HFF-Myc (cell line): Measurements from ENCODE around the gene FNDC1.

ENCODE experiments used
- DNase-seq: peaks from one replicate; pipeline ENCODE4 v3.0.0-alpha.2; 2011; ENCODE audit warnings: low read depth; ENCODE audit errors: extremely low read depth
- H3K4me3 ChIP-seq: replicated peaks from 2 replicates; pipeline ENCODE4 v1.5.1; 2011; ENCODE audit warnings: low read depth, mild to moderate bottlenecking, control low read depth, low read length
- TF ChIP-seq, protein P1 (sequence below): IDR thresholded peaks from 2 replicates; pipeline ENCODE4 v1.5.1; 2012; ENCODE audit warnings: mild to moderate bottlenecking, low read depth, low read length, control low read depth; ENCODE audit errors: missing control alignments

Gene FNDC1

DNA sequence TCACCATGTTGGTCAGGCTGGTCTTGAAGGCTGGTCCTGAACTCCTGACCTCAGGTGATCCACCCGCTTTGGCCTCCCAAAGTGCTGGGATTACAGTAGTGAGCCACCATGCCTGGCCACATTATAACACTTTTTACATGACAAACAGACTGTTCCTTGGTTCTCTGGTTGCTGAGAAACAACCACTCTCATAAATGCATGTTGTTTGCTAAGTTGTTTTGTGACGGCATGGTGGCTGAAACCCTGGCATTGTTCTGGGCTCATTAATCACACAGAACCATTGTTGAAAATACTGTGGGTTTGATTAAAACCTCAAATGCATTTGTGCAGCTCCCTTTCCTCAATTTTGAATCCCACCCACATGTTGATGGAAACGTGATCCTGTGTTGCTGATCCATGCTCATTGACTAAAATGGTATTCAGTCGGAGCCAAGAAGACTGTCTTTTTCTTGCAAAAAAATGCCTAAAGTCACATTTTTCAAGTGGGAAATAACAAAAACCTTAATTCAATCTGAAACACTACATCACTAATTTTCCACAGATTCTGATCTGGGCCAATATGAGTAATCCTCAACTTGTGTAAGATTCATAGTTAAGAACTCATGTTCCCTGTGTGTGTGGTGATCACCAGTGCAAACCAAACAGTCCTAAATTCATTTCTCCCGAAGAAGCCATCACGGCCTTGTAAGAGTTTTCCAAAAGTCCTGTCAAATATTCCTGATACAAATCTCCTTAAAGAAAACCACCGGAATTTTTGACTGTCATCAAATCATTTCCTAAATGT, 132.8 kb downstream of the FNDC1 start:
- no peak overlapping the region for H3K4me3 ChIP-seq
- TF ChIP-seq, protein P1, sequence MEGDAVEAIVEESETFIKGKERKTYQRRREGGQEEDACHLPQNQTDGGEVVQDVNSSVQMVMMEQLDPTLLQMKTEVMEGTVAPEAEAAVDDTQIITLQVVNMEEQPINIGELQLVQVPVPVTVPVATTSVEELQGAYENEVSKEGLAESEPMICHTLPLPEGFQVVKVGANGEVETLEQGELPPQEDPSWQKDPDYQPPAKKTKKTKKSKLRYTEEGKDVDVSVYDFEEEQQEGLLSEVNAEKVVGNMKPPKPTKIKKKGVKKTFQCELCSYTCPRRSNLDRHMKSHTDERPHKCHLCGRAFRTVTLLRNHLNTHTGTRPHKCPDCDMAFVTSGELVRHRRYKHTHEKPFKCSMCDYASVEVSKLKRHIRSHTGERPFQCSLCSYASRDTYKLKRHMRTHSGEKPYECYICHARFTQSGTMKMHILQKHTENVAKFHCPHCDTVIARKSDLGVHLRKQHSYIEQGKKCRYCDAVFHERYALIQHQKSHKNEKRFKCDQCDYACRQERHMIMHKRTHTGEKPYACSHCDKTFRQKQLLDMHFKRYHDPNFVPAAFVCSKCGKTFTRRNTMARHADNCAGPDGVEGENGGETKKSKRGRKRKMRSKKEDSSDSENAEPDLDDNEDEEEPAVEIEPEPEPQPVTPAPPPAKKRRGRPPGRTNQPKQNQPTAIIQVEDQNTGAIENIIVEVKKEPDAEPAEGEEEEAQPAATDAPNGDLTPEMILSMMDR: no peak
- no peak for DNase-seq

DNA sequence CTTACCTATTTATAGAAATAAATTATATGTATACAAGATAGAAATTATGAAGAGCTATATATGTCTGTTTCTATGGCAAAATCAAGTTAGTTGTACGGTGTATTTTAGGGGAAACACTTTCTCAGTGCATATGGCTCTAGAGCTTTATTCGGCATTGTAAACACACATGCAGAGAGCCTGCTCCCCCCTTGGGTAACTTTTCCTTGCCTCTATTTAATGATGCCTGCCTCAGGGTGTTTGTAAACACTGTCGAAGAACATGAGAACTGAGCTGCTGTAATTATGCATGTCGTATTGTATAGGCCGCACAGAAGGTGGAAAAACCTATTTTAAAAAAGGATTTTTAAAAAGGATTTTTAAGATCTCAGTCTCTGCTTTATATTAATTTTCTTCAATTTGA, 133.4 kb downstream of the FNDC1 start:
- no peak overlapping the region for H3K4me3 ChIP-seq
- TF ChIP-seq, protein P1: no peak
- no peak for DNase-seq

DNA sequence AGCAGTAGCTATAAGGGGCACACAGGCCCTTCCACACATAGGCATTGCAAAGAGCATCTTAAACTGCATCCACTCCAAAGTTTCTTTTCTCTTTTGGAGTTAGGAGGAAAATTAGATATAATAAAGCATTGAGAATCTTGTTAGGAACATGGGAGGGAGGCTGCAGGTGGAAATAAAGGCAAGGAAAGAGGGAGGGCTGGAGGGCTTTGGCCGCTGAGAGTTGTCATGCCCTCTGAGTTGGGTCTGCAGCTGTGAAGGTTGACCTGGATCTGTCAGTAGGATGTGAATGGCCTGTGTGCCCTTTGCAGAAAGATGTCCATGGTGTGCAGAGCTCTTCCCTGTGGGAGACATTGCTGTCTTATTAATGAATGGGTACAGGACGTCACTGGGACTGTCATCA, 134.0 kb downstream of the FNDC1 start:
- no peak overlapping the region for H3K4me3 ChIP-seq
- TF ChIP-seq, protein P1: no peak
- no peak for DNase-seq

DNA sequence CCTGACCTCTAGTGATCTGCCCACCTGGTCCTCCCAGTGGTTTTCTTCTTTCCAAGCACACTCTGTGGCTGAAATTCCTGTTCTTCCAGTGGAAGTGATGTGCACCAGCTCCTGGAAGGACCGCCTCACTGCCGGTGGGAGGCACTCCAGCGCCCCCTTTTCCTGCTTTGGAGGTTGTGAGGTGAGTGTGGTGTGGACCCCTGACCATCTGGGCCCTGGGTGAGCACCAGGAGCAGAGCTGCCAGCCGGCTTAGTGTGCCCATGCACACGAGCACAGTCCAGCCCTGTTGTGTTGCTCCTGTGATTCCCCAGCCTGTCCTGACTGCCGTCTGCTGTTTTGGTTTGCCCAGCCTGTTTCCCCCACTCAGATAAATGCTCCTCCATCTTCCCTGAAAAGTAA, 134.6 kb downstream of the FNDC1 start:
- TF ChIP-seq, protein P1: no peak
- DNase-seq: no peak

DNA sequence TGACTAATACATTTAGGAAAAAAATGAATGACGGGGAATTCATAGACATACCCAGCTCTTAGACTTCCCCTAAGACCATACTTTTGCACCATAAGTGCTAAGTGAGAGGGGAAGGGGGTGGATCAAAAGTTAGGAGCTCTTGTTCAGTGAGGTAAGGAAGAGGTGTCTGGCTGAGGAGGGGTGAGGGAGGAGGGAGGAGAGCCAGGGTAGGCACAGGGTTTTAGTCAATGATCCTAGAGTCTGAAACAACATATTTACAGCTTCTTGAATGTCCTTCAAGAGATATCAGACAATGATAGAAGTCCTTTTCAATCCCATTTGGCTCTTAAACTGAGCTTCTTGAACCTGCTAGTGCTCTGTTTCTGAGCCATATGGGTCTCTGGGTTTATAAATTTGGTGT, 135.4 kb downstream of the FNDC1 start:
- no peak for DNase-seq
- no peak overlapping the region for H3K4me3 ChIP-seq
- TF ChIP-seq, protein P1: no peak

More for the DNA sequence above, 134.6 kb downstream of the FNDC1 start:
- no peak overlapping the region for H3K4me3 ChIP-seq

DNA sequence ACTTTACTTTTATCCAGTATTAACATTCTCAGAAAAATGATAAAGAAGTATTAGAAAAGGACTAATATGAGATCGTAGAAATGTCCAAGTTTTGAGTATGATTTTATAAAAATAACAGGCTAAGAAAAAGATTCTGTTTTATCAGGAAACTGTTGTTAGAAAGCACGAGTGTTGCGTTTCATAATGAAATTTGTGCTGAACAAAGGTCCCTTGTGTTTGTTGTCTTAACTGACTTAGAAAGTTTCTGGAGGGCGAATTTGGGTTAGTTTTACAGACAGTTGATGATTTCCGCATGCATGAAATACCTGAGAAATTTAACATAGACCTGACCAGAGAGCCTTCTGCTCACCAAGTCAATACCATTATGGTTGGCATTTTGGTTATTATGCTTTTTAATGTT, 136.0 kb downstream of the FNDC1 start:
- H3K4me3 ChIP-seq: no peak overlapping the region
- TF ChIP-seq, protein P1: no peak
- DNase-seq: no peak
